ENCODE results near the gene RSPH10B2.
"Not testable (repeated sequence)": the region's sequence is repeated elsewhere in the genome, so short reads cannot be mapped to it uniquely, and the experiment has no call there.

The RSPH10B2 gene

DNA sequence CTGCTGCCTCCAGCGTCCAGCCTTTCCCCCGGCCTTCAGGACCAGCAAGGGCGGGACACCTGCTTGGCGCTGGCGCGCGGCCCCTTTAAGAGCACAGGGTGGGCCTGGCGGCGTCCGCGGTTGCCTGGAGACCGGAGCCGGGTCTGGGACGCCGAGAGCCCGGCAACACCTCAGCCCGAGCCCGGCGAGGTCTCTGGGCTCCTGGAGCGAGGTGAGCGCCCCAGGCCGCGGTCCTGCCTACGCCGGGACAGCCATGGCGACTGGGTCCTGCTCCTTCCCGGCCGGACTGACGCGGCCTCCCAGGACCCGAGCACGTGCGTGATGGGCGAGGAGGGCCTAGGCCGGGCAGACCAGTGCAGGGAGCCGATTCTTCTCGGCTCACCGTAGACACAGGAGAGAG lies at the start of gene RSPH10B2:
Gene RSPH10B2, plus strand, starts transcription at position 140 of the 400 bp plus-strand sequence. CDS start 3,575 bp downstream, outside the sequence.
- not testable (repeated sequence) for DNase-seq (ENCODE audit: low spot score)

DNA sequence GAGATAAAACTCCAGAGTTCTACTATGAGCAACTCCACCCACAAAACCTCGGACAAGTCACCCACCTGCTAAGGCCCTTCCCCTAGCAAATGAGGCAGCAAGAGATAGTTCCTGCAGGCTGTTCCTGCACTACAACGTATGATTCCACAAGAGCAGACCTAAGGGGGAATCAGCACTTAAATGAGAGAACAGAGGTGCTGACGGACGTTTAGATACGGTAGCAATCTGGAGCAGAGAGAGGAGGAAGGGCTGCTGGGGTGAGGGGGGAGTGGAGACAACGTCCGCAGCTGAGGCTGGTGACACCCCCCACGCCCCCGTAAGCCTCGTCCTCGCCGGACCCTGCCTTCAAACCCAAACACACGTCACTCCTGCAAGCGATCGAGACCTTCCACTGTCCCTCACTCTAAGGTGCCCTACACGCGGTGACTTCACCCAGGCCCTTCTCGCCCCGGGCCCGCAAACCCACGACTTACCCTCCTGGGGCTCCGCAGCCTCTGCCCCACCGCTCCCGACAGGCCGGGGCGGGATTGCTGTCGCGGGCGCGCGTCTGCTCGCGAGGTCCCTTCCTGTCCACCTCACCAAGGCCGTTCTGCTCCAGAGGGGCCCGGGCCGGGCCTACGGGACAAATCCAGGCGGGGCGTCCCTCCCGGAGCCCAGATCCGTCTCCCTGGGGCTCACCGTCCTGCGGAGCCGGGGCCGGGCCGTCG lies 47.8 kb upstream of the RSPH10B2 start:
- peak; percentile 26 for DNase-seq (ENCODE audit: low spot score)

DNA sequence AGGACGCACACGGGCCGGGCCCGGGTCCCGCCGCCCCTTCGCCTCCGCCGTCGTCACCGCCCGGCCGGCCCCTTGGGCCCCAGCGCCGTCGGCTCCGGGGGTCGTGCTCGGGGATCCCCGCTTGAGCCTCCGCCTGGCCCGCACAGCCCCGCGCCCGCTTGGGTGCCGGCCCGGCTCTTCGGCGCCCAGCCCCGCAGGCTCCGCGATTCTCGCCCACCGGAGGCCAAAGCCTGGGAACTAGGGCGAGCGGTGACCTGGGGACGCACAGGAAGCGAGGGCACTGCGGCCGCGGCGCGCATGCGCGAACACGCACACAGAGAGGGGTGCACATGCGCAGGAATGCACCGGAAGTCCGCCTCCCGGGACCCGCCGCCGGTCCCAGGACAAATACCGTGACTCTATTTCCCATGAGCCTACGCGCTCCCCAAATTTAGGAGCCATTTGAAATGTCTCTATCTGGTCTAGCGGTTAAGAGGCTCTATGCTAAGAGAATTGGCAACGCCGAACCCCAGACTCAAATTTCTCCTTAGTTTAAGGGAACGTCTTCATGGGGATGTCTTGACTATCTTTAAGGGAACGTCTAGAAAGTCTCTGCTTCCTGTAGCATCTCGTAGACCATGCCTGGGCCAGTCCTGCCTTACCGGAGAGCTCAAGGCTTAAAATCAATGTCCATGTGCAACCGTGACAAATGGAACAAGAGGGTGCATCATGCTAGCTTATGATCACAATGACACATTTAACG lies 47.1 kb upstream of the RSPH10B2 start, which contains the start of gene ZNF12:
Gene ZNF12, minus strand, starts transcription at position 282 of the 742 bp plus-strand sequence. CDS start 1,774 bp downstream, outside the sequence.
- DNase-seq (ENCODE audit: low spot score), result peak; percentile 97

DNA sequence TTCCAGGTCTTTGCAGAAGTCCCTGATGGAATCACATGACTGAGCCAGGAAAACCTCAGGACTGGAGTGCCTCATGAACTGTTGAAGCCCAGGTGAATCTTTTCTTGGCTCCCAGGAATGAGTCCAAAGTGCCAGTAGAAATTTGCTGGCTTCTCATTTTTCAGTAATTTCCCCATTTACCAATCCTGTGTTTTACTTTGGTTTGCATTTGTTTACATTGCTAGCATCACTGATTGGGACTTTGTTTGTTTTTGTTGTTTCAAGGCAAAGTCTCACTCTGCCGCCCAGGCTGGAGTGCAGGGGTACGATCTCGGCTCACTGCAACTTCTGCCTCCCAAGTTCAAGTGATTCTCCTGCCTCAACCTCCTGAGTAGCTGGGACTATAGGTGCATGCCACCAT lies 45.6 kb upstream of the RSPH10B2 start:
- no peak for DNase-seq (ENCODE audit: low spot score)

DNA sequence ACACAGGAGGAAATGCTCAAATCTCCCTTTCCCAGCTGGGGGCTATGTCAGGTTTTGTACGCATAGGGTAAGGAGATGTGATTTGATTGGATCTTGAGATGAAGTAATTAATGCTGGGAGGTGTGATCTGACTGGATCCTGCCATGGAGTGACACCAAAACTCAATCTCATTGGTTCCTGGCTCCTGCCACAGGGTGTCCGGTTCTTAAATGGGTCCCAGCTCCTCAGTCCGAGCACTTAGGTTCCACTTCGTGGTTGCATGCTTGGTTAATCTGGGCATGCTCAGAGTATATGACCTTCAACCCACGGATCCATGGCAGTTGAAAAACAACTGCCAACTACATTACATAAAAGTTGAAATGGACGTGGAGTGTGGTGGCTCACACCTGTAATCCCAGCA lies 44.1 kb upstream of the RSPH10B2 start:
- DNase-seq (ENCODE audit: low spot score), result no peak

DNA sequence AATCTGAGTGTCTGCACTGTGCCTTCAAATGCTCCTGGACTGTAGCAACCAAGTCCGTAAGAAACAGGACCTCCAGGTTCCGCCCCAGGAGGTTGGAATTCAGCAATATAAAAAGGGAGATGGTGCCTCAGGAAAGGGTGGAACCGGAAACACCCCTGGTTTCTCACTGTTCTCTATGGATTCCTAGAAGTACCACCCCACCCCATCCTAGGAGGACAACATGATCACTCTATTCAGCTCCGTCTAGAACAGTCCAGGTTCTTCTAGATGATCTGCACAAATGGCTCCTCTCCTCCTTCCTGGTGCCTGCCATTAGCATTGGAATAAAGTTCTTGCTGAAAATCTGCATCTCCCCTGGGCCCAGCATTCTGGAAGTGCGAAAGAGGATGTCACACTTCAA lies 39.5 kb upstream of the RSPH10B2 start:
- no peak for DNase-seq (ENCODE audit: low spot score)

DNA sequence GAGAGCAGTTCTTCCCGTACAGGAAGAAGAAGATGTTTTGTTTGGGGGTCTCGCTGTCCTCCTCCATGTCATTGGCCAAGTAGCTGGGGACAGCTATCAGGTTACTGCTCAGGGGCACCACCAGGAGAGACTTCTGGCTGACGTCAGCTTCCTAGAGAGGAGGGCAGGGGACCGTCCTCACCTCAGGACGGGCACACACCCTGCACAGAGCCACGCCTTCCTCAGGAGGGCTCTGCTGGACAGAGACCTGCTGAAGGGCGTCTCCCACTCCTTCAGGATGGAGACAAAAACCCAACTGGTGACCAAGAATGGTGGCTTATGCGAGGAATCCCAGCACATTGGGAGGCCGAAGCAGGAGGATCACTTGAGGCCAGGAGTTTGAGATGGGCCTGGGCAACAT lies 38.0 kb upstream of the RSPH10B2 start:
- not testable (repeated sequence) for DNase-seq (ENCODE audit: low spot score)

DNA sequence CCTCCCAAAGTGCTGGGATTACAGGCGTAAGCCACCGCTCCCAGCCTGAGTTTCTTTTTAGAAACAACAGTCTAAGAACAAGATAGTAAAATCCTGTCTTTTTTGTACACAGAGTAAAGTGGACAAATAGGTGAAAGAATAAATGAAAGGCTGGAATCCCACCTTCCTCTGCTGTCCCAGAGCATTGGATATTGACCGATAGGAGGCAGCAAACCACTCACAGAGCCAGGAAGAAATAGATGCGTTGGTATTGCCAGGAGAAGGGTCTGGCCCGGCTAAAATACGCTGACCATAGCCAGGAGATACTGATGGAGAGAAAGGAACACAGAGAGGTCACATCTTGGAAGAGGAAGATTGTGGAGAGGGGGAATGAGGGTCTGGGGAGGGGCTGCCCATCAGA lies 35.8 kb upstream of the RSPH10B2 start:
- DNase-seq (ENCODE audit: low spot score), result no peak

DNA sequence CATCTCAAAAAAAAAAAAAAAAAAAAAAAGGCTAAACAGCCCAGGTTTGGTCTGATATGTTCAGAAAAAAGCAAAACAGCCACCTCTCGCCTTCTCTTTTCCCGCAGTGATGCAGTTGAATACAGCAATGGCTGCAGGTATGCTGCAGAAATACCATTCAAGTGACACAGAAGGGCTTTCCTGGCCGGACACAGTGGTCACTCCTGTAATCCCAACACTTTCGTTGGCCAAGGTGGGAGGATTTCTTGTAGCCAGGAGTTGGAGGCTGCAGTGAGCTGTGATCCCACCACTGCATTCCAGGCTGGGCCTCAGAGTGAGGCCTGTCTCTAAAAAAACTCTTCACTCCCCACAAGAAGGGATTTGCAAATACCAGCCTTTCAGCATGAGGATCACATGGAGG lies 29.6 kb upstream of the RSPH10B2 start:
- DNase-seq (ENCODE audit: low spot score), result not testable (repeated sequence)

DNA sequence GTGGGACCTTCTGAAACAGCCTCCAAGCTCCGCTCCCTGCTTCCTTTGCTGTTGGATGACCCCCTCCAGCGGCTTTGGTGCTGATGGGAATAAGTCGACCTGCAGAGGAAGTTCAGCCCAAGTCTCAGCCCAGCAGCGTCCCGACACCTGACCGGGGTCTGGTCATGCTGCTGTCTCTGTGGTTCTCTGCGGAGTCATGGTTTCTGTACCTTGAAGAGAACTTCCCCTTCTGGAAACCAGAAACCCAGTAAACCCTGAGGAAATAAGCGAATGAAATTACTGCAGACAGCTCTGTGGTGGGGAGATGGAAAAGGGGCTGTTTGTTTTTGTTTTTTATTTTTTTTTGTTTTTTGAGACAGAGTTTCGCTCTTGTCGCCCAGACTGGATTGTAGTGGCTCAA lies 28.9 kb upstream of the RSPH10B2 start:
- DNase-seq (ENCODE audit: low spot score), result no peak

DNA sequence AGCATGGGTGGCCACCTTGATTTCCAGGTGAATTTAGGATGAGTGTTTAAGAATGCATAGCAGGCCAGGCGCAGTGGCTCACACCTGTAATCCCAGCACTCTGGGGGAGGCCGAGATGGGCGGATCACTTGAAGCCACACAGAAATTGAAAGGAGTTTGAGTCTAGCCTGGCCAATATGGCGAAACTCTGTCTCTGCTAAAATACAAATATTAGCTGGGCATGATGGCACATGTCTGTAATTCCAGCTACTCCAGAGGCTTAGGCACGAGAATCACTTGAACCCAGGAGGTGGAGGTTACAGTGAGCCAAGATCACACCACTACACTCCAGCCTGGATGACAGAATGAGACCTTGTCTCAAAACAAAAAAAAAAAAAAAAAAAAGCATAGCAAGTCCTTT lies 27.6 kb upstream of the RSPH10B2 start:
- DNase-seq (ENCODE audit: low spot score), result not testable (repeated sequence)

DNA sequence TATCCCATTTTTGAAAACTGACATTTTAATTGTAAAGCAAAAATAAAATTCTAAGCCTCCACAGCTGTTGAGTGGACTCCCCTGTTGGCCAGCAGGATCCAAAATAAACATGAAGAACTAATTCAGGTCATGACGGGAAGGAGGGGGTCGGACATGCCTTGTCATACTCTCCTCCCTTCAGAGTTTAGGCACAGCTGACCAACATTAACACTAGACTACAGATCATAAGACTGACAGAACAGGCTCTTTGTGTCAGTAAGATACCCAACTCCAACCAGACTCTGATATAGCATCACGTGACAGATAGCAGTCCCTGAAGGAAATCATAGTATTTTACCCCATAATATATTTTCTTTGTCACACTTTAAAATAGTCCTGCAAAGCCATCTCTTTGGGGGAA lies 26.2 kb upstream of the RSPH10B2 start:
- no peak for DNase-seq (ENCODE audit: low spot score)

DNA sequence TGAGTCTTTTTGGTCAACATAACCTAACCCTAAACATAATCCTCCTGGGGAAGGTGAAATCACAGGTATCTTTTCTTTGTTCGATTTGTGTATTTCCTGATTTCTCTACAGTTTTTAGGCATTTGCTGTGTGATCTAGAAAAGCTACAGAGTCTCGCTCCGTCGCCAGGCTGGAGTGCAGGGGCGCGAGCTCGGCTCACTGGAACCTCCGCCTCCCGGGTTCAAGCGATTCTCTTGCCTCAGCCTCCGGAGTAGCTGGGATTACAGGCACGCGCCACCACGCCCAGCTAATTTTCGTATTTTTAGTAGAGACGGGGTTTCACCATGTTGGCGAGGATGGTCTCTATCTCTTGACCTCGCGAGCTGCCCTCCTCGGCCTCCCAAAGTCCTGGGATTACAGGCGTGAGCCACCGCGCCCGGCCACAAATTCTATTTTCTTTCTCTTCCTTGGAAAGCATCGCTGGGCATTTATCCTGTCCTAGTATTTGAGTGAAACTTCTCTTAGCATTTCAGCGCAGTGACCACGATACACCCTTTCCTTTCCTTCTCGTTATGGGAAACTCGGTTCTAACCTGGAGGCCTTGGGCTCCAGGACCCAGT lies 24.9 kb upstream of the RSPH10B2 start:
- not testable (repeated sequence) for DNase-seq (ENCODE audit: low spot score)

DNA sequence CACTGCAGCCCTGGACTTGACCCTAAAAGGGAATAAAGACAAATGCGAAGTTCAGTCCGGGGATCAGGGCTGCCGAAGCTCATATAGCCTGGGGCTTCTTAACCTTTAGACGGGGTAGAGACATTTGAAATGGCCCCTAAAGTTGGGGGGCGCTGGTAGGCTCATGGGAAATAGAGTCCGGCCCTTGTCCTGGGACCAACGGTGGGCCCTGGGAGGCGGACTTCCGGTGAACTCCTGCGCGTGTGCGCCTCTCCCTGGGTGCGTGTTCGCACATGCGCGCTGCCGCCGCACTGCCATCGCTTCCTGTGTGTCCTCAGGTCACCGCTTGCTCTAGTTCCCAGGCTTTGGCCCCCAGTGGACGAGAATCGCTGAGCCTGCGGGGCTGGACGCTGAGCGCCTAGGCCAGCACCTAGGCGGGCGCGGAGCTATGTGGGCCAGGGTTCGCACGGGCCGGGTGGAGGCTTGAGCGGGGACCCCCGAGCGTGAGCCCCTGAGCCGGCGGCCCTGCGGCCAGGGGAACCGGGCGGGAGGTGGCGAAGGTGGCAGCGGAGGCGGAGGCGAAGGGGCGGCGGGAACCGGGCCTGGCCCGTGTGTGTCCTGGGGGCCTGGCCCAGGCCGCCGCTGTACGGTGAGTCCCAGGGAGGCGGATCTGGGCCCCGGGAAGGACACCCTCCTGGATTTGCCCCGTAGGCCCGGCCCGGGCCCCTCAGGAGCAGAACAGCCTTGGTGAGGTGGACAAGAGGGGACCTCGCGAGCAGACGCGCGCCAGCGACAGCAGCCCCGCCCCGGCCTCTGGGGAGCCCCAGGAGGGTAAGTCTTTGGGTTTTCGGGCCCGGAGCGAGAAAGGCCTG lies 24.2 kb upstream of the RSPH10B2 start:
- DNase-seq (ENCODE audit: low spot score), result peak; percentile 95

DNA sequence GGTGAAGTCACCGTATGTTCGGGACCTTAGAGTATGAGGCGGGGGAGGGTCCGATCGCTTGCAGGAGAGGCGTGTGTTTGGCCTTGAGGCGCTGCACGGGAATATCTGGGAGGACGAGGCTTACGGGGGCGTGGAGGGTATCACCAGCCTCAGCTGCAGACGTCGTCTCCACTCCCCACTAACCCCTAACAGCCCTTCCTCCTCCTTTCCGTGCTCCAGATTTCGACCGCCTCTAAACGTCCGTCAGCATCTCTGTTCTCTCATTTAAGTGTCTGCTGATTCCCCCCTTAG lies 23.6 kb upstream of the RSPH10B2 start:
- DNase-seq (ENCODE audit: low spot score), result peak; percentile 32

DNA sequence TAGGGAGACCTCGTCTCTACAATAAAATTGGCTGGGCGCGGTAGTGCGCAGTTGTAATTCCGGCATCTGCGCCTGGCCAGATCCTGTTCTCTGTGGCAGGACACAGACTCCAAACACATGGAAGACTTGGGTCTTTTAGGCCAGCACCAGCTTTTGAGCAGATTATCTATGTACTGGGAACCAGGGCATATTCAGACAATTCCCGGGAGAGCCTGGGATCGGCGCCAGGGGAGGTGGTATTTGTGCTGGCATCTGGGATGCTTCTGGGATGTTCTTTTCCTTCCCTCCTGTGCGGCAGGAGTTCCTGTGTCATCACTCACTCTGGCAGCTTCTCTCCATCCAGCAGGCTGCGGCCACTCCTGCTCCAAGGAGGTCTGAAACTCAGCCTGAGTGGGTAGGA lies 15.5 kb upstream of the RSPH10B2 start:
- DNase-seq (ENCODE audit: low spot score), result not testable (repeated sequence)

DNA sequence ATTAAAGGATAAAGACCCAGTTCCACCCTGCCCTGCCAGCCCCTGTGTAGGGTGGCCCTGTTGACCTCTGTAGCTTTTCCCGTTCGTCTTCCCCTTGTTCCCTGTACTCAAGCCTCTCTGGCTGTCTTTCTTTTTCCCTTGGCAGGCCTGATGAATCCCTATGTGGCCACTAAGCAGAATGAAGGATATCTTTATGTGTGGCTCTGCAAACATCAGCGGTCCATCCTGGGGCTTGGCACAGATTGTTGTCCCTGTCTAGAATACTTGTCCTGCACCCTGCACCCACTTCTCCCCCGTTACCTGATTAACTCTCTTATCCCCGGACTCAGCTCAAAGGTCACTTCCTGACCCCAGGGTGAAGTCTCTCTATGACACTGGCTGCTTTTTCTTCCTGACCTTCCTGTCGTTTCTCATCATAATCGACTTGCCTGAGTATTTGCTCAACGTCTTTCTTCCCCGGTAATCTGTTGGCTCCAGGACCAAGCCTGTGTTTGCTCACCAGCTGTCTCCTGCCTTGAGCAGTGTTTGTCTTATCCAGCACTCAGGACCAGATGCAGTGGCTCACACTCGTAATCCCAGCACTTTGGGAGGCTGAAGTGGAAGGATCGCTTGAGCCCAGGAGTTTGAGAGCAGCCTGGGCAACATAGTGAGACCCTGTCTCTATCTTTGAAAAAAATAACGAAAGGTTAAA lies 9.3 kb upstream of the RSPH10B2 start:
- not testable (repeated sequence) for DNase-seq (ENCODE audit: low spot score)

DNA sequence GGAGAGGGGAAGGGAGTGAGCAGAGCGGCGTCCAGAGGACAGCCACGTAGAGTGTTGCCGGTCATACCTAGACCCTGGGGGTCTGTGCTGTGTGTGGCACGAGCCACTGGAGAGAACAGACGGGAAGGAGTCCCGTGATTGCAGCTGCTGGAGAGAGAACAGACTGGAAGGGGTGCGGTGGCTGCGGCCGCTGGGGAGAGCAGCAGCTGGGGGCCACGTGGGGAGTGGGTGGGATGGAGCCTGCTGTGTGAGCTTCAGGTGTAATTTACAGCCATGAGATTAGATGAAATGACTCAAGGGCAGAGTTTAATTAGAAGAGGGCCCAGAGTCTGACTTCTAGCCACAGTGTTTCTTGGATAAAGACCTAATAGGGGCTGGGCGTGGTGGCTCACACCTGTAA lies 4.6 kb upstream of the RSPH10B2 start:
- DNase-seq (ENCODE audit: low spot score), result not testable (repeated sequence)

DNA sequence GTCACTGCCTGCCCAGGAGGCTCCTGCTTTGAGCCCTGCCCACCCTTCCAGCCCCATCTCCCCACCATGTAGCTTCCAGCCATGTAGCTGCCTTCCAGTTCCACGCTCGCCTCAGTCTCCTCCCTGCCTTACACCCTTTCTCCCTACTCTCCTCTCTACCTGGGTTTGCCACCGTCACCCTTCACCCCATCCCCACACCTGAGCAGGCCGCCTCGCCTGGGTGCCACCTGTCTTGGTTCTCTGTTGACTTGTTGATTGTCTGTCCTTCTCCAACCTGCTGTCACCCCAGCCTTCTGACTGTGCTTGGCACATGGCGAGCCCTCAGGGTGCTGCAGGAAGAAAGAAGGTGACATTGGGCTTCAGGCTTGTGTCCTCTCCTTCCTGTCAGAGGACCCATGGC lies 3.7 kb upstream of the RSPH10B2 start:
- DNase-seq (ENCODE audit: low spot score), result not testable (repeated sequence)

DNA sequence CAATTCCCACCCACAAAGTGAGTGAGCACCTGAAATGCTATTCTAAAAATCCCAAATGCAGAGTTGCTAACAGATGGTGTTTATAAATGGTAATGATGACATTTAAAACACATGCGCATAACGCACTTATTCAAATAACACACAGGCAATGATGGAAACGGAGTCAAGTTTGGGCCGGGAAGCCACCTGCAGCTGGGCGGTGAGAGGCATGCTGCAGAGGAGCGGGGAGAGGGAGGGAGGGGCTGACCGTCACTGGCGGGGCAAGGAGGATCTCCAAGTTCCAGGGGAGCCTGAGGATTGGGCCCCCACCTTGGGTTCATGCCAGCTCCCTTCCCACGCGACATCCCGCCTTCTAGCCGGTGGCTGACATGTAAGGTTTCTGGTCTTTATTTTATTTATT lies 7.3 kb downstream of the RSPH10B2 start:
- not testable (repeated sequence) for DNase-seq (ENCODE audit: low spot score)

DNA sequence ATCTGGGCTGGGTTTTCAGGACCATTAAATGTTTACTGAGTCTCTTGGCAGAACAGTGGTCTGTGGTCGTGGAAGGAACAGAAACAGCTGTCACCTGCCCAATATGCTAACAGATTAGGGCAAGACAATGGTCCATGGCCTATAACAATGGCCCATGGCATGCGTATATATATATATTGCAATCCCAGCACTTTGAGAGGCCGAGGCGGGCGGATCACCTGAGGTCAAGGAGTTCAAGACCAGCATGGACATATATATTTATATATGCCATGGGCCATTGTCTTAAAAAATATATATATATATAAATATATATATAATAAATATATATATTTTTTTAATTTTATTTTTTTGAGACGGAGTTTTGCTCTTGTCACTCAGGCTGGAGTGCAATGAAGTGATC lies 27.7 kb downstream of the RSPH10B2 start:
- DNase-seq (ENCODE audit: low spot score), result not testable (repeated sequence)

DNA sequence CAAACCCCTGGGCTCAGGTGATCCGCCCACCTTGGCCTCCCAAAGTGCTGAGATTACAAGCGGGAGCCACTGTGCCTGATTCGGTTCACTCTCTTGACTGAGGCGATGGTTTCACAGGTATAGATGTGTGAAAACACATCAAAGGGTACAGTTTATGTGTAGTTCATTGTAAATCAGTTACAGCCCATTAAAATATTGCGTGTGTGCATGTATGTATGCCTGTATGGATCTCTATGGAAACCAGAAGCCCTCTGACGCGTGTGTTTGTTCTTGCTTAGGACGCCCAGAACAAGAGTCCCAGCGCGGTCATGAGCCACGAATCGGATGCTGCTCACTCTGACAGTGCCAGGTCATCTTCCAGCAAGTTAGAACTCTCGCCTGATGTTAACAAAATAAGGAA lies 35.5 kb downstream of the RSPH10B2 start:
- DNase-seq (ENCODE audit: low spot score), result not testable (repeated sequence)

All from HuH-7 (cell line).